Astrocyte (in vitro differentiated cells and primary cell): ENCODE measurements around the gene NRAP. TPM values are rescaled to one million over a fixed set of nuclear protein-coding genes. Genes with fewer than 3 reads are reported as not detected.

Source experiments
- DNase-seq: peaks from one replicate; pipeline ENCODE4 v3.0.0-alpha.2; 2010; ENCODE audit warnings: low read depth
- FAIRE-seq: peaks from 2 replicates; lab custom pipeline; 2011; peaks lifted over from hg19 to GRCh38; lab: Jason Lieb, UNC
- H2AFZ ChIP-seq: 2 replicates; pipeline ENCODE4 v1.6.0; 2012; ENCODE audit warnings: low read depth, low read length, inconsistent platforms
- H3K27ac ChIP-seq: 2 replicates; pipeline ENCODE4 v1.5.1; 2011; ENCODE audit warnings: low read depth, low read length, inconsistent platforms
- H3K27me3 ChIP-seq: 2 replicates; pipeline ENCODE4 v1.6.0; 2011; ENCODE audit warnings: low read length, inconsistent platforms; ENCODE audit not compliant: insufficient read depth
- H3K36me3 ChIP-seq: 2 replicates; pipeline ENCODE4 v1.5.1; 2011; ENCODE audit warnings: low read length, inconsistent platforms; ENCODE audit not compliant: insufficient read depth
- H3K4me1 ChIP-seq: 2 replicates; pipeline ENCODE4 v1.5.1; 2011; ENCODE audit warnings: low read length, inconsistent platforms; ENCODE audit not compliant: insufficient read depth
- H3K4me2 ChIP-seq: 2 replicates; pipeline ENCODE4 v1.6.0; 2012; ENCODE audit warnings: low read length, inconsistent platforms
- H3K4me3 ChIP-seq: 2 replicates; pipeline ENCODE4 v1.5.1; 2011; ENCODE audit warnings: low read depth, mild to moderate bottlenecking, low read length, inconsistent platforms; ENCODE audit not compliant: insufficient read depth
- H3K79me2 ChIP-seq: 2 replicates; pipeline ENCODE4 v1.6.0; 2012; ENCODE audit warnings: mild to moderate bottlenecking, low read length, inconsistent platforms; ENCODE audit not compliant: insufficient read depth
- H3K9ac ChIP-seq: 2 replicates; pipeline ENCODE4 v1.6.0; 2012; ENCODE audit warnings: mild to moderate bottlenecking, low read length, inconsistent platforms
- H3K9me3 ChIP-seq: 2 replicates; pipeline ENCODE4 v1.5.1; 2012; ENCODE audit warnings: low read depth, mild to moderate bottlenecking, low read length, inconsistent platforms; ENCODE audit not compliant: insufficient read depth
- H4K20me1 ChIP-seq: 2 replicates; pipeline ENCODE4 v1.6.0; 2012; ENCODE audit warnings: low read length, inconsistent platforms; ENCODE audit not compliant: insufficient read depth
- H3K27ac Mint-ChIP-seq: one replicate; pipeline ENCODE4 v1.8.0; 2021; ENCODE audit warnings: mild to moderate bottlenecking, mixed read lengths; ENCODE audit not compliant: unreplicated experiment
- H3K27me3 Mint-ChIP-seq: one replicate; pipeline ENCODE4 v1.8.0; 2021; ENCODE audit warnings: low read depth, mixed read lengths; ENCODE audit not compliant: unreplicated experiment
- H3K36me3 Mint-ChIP-seq: one replicate; pipeline ENCODE4 v1.8.0; 2021; ENCODE audit warnings: low read depth, mixed read lengths; ENCODE audit not compliant: unreplicated experiment
- H3K4me1 Mint-ChIP-seq: one replicate; pipeline ENCODE4 v1.8.0; 2021; ENCODE audit warnings: low read depth, mixed read lengths; ENCODE audit not compliant: unreplicated experiment
- H3K4me3 Mint-ChIP-seq: one replicate; pipeline ENCODE4 v1.8.0; 2021; ENCODE audit warnings: mild to moderate bottlenecking, moderate library complexity, mixed read lengths; ENCODE audit not compliant: unreplicated experiment
- H3K9me3 Mint-ChIP-seq: one replicate; pipeline ENCODE4 v1.8.0; 2021; ENCODE audit warnings: mild to moderate bottlenecking, mixed read lengths; ENCODE audit not compliant: unreplicated experiment
- EZH2 ChIP-seq: IDR thresholded peaks from 2 replicates; pipeline ENCODE4 v1.6.1; 2012; ENCODE audit warnings: mild to moderate bottlenecking, low read length, inconsistent platforms; ENCODE audit not compliant: insufficient read depth
- total RNA-seq: library from RNA; stranded (reverse); gene quantifications from 2 replicates; pipeline ENCODE4 v1.2.1, GENCODE V29; 2021
- TF ChIP-seq, protein P1 (sequence below): IDR thresholded peaks from 2 replicates; pipeline ENCODE4 v1.5.1; 2011; ENCODE audit warnings: low read depth, mild to moderate bottlenecking, inconsistent platforms, low read length, moderate library complexity; ENCODE audit not compliant: insufficient read depth

The NRAP gene
- total RNA-seq, 1 donor from 2014 or later: not detected

DNA sequence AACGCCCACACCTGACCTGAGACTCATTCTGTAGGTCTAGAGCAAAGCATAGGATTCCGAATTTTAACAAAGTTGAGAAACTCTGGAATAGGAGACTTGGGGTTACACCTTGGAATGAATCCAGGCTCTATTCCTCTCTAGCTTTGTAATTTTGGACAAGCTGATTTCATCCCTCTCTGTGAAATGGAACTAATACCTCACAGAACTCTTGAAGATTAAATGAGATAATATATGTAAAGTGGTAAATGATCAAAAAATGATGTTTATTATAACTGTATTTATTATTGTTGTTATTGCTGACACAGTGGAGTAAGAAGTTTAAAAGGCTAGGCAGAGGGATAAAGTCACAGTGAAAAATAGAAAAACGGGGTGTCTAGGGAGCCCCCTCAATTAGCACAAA is 48.2 kb upstream of the NRAP start:
- Histone ChIP-seq H3K27ac (no peak overlapping the region), H2AFZ (no peak overlapping the region), H3K9ac (no peak overlapping the region), H3K4me3 (no peak overlapping the region), H3K27me3 (no peaks in the 10 kb centered on the region), H3K79me2 (peaks cover 3% of the 10 kb centered on the region), H4K20me1 (peaks cover 60% of the 10 kb centered on the region), H3K4me1 (peaks cover 16% of the 10 kb centered on the region), H3K36me3 (no peaks in the 10 kb centered on the region), H3K9me3 (no peaks in the 10 kb centered on the region), H3K4me2 (no peak overlapping the region)
- no peak for FAIRE-seq
- Mint-ChIP-seq H3K9me3 (no peaks in the 10 kb centered on the region), H3K36me3 (peaks cover 21% of the 10 kb centered on the region), H3K27me3 (no peaks in the 10 kb centered on the region), H3K27ac (no peak overlapping the region), H3K4me1 (peaks cover 26% of the 10 kb centered on the region), H3K4me3 (no peak overlapping the region)
- no peak for DNase-seq
- TF ChIP-seq, protein P1, sequence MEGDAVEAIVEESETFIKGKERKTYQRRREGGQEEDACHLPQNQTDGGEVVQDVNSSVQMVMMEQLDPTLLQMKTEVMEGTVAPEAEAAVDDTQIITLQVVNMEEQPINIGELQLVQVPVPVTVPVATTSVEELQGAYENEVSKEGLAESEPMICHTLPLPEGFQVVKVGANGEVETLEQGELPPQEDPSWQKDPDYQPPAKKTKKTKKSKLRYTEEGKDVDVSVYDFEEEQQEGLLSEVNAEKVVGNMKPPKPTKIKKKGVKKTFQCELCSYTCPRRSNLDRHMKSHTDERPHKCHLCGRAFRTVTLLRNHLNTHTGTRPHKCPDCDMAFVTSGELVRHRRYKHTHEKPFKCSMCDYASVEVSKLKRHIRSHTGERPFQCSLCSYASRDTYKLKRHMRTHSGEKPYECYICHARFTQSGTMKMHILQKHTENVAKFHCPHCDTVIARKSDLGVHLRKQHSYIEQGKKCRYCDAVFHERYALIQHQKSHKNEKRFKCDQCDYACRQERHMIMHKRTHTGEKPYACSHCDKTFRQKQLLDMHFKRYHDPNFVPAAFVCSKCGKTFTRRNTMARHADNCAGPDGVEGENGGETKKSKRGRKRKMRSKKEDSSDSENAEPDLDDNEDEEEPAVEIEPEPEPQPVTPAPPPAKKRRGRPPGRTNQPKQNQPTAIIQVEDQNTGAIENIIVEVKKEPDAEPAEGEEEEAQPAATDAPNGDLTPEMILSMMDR: no peak
- no peak for TF ChIP-seq EZH2

- FAIRE-seq: no peak
- Histone ChIP-seq H3K9ac (no peak overlapping the region), H3K79me2 (peaks cover 3% of the 10 kb centered on the region), H3K4me2 (no peak overlapping the region), H3K4me1 (peaks cover 16% of the 10 kb centered on the region), H3K4me3 (no peak overlapping the region), H2AFZ (no peak overlapping the region), H3K9me3 (no peaks in the 10 kb centered on the region), H3K27me3 (no peaks in the 10 kb centered on the region), H4K20me1 (peaks cover 64% of the 10 kb centered on the region), H3K27ac (no peak overlapping the region), H3K36me3 (no peaks in the 10 kb centered on the region)
- no peak overlapping the region for H3K4me3 Mint-ChIP-seq
- no peaks in the 10 kb centered on the region for H3K27me3 Mint-ChIP-seq
- DNase-seq: no peak
- no peak for TF ChIP-seq EZH2
- no peaks in the 10 kb centered on the region for H3K9me3 Mint-ChIP-seq
- H3K27ac Mint-ChIP-seq: no peak overlapping the region
- peaks cover 17% of the 10 kb centered on the region for H3K36me3 Mint-ChIP-seq
- peaks cover 26% of the 10 kb centered on the region for H3K4me1 Mint-ChIP-seq
Observed at GRCh38 chr10:113711142-113711541, 47.3 kb upstream of the NRAP start.

GRCh38 chr10:113709221-113709838 is 45.5 kb upstream of the NRAP start:
- no peaks in the 10 kb centered on the region for H3K9me3 Mint-ChIP-seq
- Histone ChIP-seq H2AFZ (peak overlapping the region; percentile 13), H3K9me3 (no peaks in the 10 kb centered on the region), H4K20me1 (peaks cover 72% of the 10 kb centered on the region), H3K27me3 (no peaks in the 10 kb centered on the region), H3K4me1 (peaks cover 16% of the 10 kb centered on the region), H3K9ac (peak overlapping the region; percentile 6), H3K4me2 (peak overlapping the region; percentile 77), H3K79me2 (peaks cover 3% of the 10 kb centered on the region), H3K4me3 (peak overlapping the region; percentile 6), H3K36me3 (no peaks in the 10 kb centered on the region), H3K27ac (peak overlapping the region; percentile 27)
- H3K27me3 Mint-ChIP-seq: no peaks in the 10 kb centered on the region
- H3K4me3 Mint-ChIP-seq: no peak overlapping the region
- peak; percentile 71 for DNase-seq
- peaks cover 31% of the 10 kb centered on the region for H3K4me1 Mint-ChIP-seq
- peak overlapping the region; percentile 77 for H3K27ac Mint-ChIP-seq
- TF ChIP-seq, protein P1: no peak
- no peak for TF ChIP-seq EZH2
- H3K36me3 Mint-ChIP-seq: peaks cover 6% of the 10 kb centered on the region
- peak; percentile 37 for FAIRE-seq
